Stimulated activated CD8-positive, alpha-beta memory T cell treated with anti-CD3 and anti-CD28 coated beads, Interleukin-4, amount 100 ng/mL, for 24 hours (primary cell): ENCODE results near the gene GABRB2.
"Not testable (repeated sequence)": the region's sequence is repeated elsewhere in the genome, so short reads cannot be mapped to it uniquely, and the experiment has no call there.

Experiments
- DNase-seq: peaks from one replicate; pipeline ENCODE4 v3.0.0-alpha.2; 2020; ENCODE audit warnings: low read depth

The GABRB2 gene

GRCh38 chr5:161546470-161547301 is at the start of gene GABRB2:
TSS of gene GABRB2 (minus strand) at chr5:161546725. CDS start at chr5:161546643, 82 bp downstream.
- no peak for DNase-seq

- no peak for DNase-seq
Observed at GRCh38 chr5:161585798-161586197, 39.3 kb upstream of the GABRB2 start.

DNA sequence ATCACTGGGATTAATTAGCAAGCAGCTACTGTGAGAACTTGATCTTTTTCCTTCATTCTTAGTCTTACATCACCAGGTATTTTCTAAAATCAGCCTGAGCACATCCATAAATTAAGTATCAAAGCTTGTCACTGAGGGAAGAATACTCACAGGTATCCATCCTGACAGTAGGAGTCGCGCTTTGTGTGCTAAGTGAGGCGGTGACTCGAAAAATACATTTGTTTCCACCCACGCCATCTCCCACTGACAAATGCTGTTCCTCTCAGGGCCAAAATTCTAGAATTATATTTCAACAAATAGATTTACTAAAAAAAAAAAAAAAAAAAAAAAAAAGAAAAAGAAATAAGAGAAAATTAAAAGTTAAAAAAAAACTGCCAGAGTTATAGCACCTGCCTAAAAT is 34.1 kb upstream of the GABRB2 start:
- no peak for DNase-seq

DNA sequence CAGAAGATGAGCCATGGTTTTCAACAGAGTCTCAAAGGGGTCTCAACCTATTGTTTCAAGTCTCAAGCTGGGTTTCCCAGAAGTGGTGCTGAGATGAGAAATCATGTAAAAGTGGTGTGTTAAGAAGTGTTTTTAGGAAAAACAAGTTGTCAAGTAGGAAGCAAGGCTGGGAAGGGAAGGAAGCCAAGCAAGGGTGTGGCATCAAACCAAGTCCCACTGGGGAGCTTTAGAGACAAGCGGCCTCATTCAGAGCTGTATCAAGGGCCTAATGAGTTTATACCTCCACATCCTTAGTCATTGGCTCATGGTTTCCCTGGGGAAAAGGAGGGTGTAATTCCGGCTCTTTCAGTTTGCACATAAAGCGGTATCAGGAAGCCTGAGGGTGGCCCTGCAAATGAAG is 26.4 kb upstream of the GABRB2 start:
- DNase-seq: no peak

GRCh38 chr5:161566081-161566480 is 19.6 kb upstream of the GABRB2 start:
- no peak for DNase-seq

- DNase-seq: no peak
Observed at GRCh38 chr5:161562446-161562845, 15.9 kb upstream of the GABRB2 start.

- DNase-seq: no peak
Observed at GRCh38 chr5:161549106-161549505, 2.6 kb upstream of the GABRB2 start.

GRCh38 chr5:161548487-161549094 is 2.1 kb upstream of the GABRB2 start:
- DNase-seq: no peak

GRCh38 chr5:161547738-161548486 is 1.4 kb upstream of the GABRB2 start:
- no peak for DNase-seq

DNA sequence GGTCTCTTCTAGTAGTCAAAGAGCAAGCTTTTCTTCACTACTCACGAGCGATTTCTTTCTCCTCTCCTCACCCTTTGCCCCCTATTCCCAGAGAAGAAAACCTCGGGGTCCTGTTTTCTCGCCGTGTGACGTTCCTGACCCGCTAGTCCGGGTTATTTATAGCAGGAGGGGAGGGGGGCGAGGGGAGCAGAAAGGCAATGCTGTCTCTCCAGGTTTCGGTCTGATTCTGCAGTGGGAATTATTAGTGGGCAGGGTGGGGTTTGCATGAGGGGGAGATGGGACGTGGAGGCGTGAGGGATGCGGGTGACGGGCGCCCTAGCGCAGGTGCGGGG is 847 bp upstream of the GABRB2 start:
- DNase-seq: no peak

GRCh38 chr5:161546095-161546469 is 443 bp downstream of the GABRB2 start:
- DNase-seq: no peak

DNA sequence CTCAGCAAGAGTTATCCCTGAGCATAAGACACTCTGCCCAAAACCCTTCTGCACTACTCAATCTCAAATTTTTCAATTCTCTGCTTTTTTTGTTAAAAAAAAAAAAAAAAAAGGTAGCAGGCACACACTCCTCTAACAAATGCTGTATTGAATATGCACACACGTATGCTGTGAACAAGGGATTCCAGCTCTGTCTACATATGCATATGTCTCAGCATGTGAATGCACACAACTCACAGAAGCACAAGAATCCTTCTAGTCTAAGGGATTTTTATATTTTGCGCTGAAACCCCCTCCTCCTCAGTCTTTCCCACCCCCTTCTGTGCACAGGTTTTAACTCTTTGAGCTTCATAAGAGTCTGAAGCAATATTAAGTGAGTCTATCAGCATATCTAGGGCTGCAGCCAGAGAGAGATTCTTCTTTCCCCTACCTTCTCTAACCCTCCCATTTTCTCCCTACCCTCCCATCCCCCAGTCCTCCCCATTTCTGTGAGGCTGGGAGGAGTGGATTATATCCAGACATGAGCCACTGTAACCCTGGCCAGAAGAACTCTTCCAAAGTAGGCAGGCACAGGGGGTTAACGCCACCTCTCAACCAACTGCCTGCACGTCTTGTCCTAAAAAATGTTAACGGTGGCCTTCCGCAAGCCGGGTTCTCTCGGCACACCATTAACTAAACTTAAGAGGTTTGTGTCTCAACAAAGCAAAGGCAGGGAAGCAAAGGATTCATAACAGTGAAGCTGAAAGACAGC is 1.0 kb downstream of the GABRB2 start:
- DNase-seq: no peak

DNA sequence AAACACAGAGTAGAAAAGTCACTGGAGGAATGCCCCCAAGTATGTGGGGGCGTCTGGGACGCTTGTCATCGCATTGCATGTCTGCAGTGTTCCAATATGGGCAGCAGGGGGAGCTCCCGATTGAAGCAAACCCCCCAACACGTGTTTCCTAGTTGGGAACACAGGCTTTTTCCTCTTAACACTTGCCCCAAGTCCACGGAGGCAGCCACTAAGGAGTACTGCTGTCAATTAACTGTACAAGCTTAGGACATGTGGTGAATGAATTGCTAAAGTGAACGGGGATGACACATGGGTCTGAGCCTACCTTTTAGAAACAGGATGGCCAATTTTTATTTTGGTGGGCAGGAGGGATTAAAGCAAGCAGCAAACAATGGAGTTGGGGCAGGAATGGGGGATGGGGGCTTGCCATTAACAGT is 2.2 kb downstream of the GABRB2 start:
- no peak for DNase-seq

DNA sequence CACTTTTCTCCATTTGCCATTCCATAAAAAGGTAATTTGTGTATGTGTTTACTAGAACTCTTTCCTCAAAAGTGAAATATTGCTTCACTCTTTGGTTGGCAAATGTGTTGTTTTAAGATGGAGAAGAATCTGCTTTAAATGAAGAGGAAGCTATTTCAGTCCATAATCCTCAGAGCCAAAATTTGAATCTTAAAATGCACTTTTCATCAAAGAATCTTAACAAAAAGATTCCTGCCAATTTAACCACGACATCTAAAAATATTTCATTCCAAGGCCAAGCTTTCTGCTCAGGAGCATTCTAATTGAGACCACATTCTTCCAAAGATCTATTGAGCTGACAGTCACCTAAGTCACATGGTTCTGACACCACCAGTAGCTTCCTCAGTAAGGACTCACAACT is 7.5 kb downstream of the GABRB2 start:
- no peak for DNase-seq

DNA sequence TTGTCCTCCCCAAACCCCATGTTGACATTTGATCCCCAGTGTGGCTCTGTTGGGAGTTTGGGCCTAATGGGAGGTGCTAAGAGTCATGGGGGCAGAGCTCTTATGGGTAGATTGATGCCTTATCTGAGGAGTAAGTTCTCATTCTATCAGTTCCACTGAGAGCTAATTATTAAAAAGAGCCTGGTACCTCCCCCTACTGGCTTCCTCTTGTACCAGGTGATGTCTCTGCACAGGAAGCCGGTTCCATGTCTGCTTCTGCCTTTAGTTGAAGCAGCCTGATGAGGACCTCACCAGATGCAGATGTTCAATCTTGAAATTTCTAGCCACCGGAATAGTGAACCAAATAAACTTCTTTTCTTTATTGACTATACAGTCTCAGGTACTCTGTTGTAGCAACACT is 10.8 kb downstream of the GABRB2 start:
- no peak for DNase-seq

- no peak for DNase-seq
Observed at GRCh38 chr5:161530700-161531099, 15.8 kb downstream of the GABRB2 start.

DNA sequence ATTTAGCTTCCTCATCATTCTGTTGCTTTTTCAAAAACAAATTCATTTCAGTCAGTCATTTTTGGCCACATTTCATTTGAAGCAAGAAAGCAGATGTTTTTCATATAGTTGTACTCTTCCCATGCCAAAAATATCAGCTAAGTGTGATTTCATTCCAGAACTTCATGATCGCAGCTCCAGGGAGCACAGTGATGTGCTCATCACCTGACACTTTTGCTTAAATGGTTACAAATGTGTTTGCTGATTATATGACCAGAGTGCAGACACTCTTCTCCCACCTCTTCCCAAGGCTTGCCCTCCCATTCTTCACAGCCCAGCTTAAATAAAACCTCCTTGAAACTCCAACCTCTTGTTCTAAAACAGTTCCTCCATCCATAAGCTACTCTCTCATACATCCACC is 32.6 kb downstream of the GABRB2 start:
- no peak for DNase-seq

DNA sequence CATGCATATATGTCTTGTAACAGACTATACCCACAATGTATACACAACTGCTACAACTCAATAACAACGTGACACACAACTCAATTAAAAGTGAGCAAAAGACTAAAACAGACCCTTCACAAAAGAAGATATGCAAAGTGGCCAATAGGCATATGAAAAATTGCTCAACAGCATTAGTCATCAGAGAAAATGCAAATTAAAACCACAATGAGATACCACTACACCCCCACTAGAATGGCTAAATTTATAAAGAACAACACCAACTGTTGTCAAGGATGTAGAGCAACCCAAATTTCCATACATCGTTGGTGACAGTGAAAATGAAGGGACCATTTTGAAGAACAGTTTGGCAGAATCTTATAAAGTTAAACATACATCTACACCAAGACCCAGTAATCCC is 38.9 kb downstream of the GABRB2 start:
- no peak for DNase-seq

DNA sequence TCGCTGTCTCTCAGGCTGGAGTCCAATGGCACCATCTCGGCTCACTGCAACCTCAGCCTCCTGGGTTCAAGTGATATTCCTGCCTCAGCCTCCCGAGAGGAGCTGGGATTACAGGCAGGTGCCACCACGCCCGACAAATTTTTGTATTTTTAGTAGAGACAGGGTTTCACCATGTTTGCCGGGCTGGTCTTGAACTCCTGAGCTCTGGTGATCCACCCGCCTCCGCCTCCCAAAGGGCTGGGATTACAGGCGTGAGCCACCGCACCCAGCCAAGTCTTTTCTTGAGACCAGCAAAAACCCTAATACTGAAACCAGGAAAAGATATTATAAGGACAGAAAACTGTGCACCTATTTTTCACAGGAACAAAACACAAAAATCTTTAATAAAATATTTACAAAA is 41.4 kb downstream of the GABRB2 start:
- DNase-seq: not testable (repeated sequence)

DNA sequence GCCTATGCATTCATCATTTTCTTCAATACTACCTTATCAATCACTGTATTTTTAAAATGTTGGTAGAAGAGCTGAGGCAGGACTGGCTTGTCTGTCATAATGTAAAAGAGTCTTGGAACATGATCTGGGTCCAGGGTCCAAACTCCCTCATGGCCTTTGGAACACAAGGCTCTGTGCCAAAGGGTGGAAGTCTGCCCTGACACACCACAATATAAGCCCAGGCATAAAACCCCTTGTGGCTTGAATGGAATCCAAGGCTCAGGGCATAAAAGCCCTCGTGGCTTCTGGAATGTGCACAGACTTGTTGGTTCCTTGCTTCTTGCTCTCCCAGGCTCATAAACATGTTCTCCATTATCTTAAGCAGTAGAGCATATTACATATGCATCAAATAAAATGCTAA is 48.0 kb downstream of the GABRB2 start:
- DNase-seq: no peak

DNA sequence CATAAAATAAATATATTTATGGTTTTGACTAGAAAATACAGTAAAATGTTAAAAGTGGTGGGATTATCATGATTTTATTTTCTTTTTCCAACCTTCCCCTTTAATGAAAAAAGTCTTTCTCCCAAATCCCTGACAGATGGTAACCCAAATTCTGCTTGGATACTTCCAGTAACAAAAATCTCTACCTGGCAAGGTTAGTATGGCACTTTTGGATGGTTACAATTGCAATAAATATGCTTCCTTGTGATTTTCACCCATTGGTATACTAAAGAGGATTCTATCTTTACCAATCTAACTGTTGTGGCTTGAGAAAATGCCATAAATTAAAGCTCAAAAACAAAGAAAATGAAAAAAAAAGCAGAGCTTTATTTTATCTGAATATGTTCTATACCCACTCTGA is 62.8 kb downstream of the GABRB2 start:
- no peak for DNase-seq

GRCh38 chr5:161481922-161482321 is 64.6 kb downstream of the GABRB2 start:
- DNase-seq: no peak
